HL-60 (cell line): ENCODE results near the gene WIPF1.

ENCODE experiments used
- DNase-seq, 2 experiments: peaks; one replicate each; pipeline ENCODE4 v3.0.0-alpha.2; 2010 to 2020; ENCODE audit warnings: low read depth in 1 of 2, low spot score in 1 of 2
- H3K27ac ChIP-seq: fragments of 250-450 bp; sonication (Bioruptor Pico); replicated peaks from 2 replicates; pipeline ENCODE4 v1.5.1; 2020; ENCODE audit warnings: mild to moderate bottlenecking, moderate library complexity
- H3K27me3 ChIP-seq: fragments of 250-450 bp; sonication (Bioruptor Pico); 2 replicates; pipeline ENCODE4 v1.5.1; 2021; ENCODE audit warnings: mild to moderate bottlenecking, moderate library complexity; ENCODE audit not compliant: insufficient read depth, poor library complexity, severe bottlenecking
- H3K4me3 ChIP-seq: replicated peaks from 2 replicates; pipeline ENCODE4 v1.5.1; 2011; ENCODE audit warnings: mild to moderate bottlenecking, control low read depth, low read length; ENCODE audit not compliant: insufficient read depth
- GABPA ChIP-seq: IDR thresholded peaks from 2 replicates; pipeline ENCODE4 v1.6.1; 2012; ENCODE audit warnings: low read depth
- POLR2AphosphoS5 ChIP-seq: IDR thresholded peaks from 2 replicates; pipeline ENCODE4 v1.6.1; 2012; ENCODE audit warnings: low read depth
- REST ChIP-seq: IDR thresholded peaks from 2 replicates; pipeline ENCODE4 v1.6.1; 2012; ENCODE audit warnings: low read depth; ENCODE audit not compliant: insufficient replicate concordance
- SPI1 ChIP-seq: IDR thresholded peaks from 2 replicates; pipeline ENCODE4 v1.6.1; 2012; ENCODE audit warnings: low read depth, mild to moderate bottlenecking, borderline replicate concordance
- TF ChIP-seq, protein P1 (sequence below): IDR thresholded peaks from one replicate; pipeline ENCODE4 v1.5.1; 2011; ENCODE audit warnings: low read length, control low read depth, inconsistent platforms; ENCODE audit not compliant: insufficient read depth

WIPF1 gene

GRCh38 chr2:174623106-174623637 is 25.6 kb upstream of the WIPF1 start:
- Histone ChIP-seq H3K4me3 (no peak overlapping the region), H3K27me3 (no peaks in the 10 kb centered on the region), H3K27ac (no peak overlapping the region)
- TF ChIP-seq SPI1 (no peak), POLR2AphosphoS5 (no peak), GABPA (no peak), REST (no peak)
- TF ChIP-seq, protein P1, sequence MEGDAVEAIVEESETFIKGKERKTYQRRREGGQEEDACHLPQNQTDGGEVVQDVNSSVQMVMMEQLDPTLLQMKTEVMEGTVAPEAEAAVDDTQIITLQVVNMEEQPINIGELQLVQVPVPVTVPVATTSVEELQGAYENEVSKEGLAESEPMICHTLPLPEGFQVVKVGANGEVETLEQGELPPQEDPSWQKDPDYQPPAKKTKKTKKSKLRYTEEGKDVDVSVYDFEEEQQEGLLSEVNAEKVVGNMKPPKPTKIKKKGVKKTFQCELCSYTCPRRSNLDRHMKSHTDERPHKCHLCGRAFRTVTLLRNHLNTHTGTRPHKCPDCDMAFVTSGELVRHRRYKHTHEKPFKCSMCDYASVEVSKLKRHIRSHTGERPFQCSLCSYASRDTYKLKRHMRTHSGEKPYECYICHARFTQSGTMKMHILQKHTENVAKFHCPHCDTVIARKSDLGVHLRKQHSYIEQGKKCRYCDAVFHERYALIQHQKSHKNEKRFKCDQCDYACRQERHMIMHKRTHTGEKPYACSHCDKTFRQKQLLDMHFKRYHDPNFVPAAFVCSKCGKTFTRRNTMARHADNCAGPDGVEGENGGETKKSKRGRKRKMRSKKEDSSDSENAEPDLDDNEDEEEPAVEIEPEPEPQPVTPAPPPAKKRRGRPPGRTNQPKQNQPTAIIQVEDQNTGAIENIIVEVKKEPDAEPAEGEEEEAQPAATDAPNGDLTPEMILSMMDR: no peak
- DNase-seq: no peak

GRCh38 chr2:174621323-174621722 is 23.7 kb upstream of the WIPF1 start:
- no peak for DNase-seq
- no peaks in the 10 kb centered on the region for H3K27me3 ChIP-seq
- H3K4me3 ChIP-seq: no peak overlapping the region
- TF ChIP-seq SPI1 (no peak), REST (no peak)
- no peak overlapping the region for H3K27ac ChIP-seq

DNA sequence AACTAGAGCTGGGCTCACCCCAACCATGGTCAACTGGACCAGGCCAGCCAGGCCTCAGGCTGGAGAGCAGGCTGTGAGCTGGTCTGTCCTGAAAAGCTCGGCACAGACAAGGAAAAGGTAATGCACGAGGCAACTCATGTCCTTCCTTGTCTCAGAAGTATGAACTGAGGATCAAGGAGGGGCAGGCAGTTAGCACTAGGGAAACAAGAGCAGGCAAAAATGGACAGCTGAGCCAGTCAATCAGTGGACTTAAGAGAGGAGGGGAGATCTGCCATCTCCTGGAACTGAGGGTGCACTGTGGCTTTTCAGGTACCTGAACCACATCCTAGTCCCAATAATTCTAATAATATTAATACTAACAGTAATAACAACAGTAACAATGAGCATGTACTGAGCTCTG is 20.6 kb upstream of the WIPF1 start:
- no peak overlapping the region for H3K27ac ChIP-seq
- no peak overlapping the region for H3K4me3 ChIP-seq
- TF ChIP-seq, protein P1: no peak
- TF ChIP-seq REST (no peak), POLR2AphosphoS5 (no peak), GABPA (no peak), SPI1 (no peak)
- H3K27me3 ChIP-seq: no peaks in the 10 kb centered on the region
- DNase-seq: no peak
